ENCODE measurements around the gene TMEM132E. TPM values are rescaled to one million over a fixed set of nuclear protein-coding genes. Genes with fewer than 3 reads are reported as not detected.

Gene TMEM132E
- total RNA-seq, 3 donors from 2014 or later: under 0.01 TPM; not detected in 1

DNA sequence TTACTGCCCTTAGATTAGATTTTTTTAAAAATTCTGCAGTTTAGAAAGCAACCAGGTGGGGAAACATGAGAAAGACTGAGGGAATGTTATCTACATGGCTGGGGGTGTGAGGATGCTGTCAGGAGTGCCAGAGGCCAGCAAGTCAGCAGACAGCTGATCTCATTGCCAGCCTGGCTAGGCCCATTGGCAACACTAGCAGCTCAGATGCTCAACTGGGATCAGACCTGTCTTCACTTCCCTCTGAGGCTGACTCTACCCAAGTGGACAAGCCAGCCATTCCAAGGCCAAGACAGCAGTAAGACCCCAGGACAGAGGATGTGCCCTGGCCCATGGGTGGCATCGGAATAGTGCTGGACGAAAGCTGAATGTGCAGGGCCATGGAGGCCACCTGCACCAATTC lies 96.2 kb downstream of the TMEM132E start:
- H3K27me3 ChIP-seq: no peaks in the 10 kb centered on the region
- no peak overlapping the region for H3K27ac ChIP-seq
- no peaks in the 10 kb centered on the region for H3K4me1 ChIP-seq
- intact Hi-C loops (cut with DNase I; ENCODE audit: low total_unique reads): no loop called here
- no peak for DNase-seq (ENCODE audit: low spot score in 2 of 2)
- no peaks in the 10 kb centered on the region for H3K36me3 ChIP-seq
- no peak overlapping the region for H3K4me3 ChIP-seq
- H3K9me3 ChIP-seq: no peaks in the 10 kb centered on the region
- TF ChIP-seq POLR2A (IDR thresholded peaks at IDR 0.05) (no peak), POLR2AphosphoS5 (IDR thresholded peaks at IDR 0.05) (no peak)
- TF ChIP-seq, protein P1, sequence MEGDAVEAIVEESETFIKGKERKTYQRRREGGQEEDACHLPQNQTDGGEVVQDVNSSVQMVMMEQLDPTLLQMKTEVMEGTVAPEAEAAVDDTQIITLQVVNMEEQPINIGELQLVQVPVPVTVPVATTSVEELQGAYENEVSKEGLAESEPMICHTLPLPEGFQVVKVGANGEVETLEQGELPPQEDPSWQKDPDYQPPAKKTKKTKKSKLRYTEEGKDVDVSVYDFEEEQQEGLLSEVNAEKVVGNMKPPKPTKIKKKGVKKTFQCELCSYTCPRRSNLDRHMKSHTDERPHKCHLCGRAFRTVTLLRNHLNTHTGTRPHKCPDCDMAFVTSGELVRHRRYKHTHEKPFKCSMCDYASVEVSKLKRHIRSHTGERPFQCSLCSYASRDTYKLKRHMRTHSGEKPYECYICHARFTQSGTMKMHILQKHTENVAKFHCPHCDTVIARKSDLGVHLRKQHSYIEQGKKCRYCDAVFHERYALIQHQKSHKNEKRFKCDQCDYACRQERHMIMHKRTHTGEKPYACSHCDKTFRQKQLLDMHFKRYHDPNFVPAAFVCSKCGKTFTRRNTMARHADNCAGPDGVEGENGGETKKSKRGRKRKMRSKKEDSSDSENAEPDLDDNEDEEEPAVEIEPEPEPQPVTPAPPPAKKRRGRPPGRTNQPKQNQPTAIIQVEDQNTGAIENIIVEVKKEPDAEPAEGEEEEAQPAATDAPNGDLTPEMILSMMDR (IDR thresholded peaks at IDR 0.05): no peak

DNA sequence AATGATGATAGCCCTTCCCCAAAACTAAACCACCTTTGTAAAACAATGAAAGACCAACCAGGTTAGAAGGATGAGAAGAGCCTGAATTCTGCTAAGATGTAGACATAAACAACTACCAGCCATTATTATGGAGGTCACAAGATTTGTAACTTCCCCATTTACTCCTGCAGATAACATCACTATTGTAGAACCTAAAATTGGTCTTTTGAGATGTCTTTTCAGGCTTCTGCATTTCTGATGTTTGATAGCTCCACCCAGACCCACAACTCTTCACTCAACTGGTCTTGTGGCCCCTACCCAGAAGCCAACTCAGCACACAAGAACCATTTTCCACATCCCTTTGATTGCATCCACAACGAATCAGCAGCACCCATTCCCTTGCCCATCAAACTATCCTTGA lies 100.8 kb downstream of the TMEM132E start:
- no peak for TF ChIP-seq POLR2AphosphoS5 (IDR thresholded peaks at IDR 0.05)
- TF ChIP-seq POLR2A (IDR thresholded peaks at IDR 0.05): no peak
- TF ChIP-seq, protein P1 (IDR thresholded peaks at IDR 0.05): no peak
- intact Hi-C loops (cut with DNase I; ENCODE audit: low total_unique reads): no loop called here

DNA sequence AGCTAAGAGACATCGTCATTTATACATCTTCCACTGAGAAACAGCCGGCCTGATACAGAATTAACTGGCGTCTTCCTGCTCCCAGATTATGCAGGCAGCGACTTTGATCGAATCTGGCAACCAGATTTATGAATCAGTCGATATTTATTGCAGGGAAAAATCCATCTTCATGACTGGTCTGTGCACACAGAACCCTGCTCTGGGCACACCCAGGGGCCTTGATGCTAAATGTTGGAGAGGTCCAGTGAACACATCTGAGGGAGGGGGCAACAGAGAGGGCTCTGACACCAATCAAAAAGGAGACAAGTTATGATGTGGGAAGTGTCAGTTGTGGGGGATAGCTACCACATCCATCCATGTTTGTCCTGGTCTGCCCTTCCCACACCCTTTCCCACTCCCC lies 102.9 kb downstream of the TMEM132E start:
- Histone ChIP-seq H3K4me1 (no peaks in the 10 kb centered on the region), H3K9me3 (no peaks in the 10 kb centered on the region), H3K27me3 (no peaks in the 10 kb centered on the region), H3K36me3 (no peaks in the 10 kb centered on the region), H3K27ac (no peak overlapping the region), H3K4me3 (no peak overlapping the region)
- no peak for DNase-seq (ENCODE audit: low spot score in 2 of 2)
- intact Hi-C loops (cut with DNase I; ENCODE audit: low total_unique reads): no loop called here
- TF ChIP-seq, protein P1 (IDR thresholded peaks at IDR 0.05): no peak
- TF ChIP-seq POLR2A (IDR thresholded peaks at IDR 0.05) (no peak), POLR2AphosphoS5 (IDR thresholded peaks at IDR 0.05) (no peak)

More for the DNA sequence above, 100.8 kb downstream of the TMEM132E start:
- Histone ChIP-seq H3K27me3 (no peaks in the 10 kb centered on the region), H3K4me1 (no peaks in the 10 kb centered on the region), H3K9me3 (no peaks in the 10 kb centered on the region), H3K36me3 (no peaks in the 10 kb centered on the region), H3K4me3 (no peak overlapping the region), H3K27ac (no peak overlapping the region)
- no peak for DNase-seq (ENCODE audit: low spot score in 2 of 2)

DNA sequence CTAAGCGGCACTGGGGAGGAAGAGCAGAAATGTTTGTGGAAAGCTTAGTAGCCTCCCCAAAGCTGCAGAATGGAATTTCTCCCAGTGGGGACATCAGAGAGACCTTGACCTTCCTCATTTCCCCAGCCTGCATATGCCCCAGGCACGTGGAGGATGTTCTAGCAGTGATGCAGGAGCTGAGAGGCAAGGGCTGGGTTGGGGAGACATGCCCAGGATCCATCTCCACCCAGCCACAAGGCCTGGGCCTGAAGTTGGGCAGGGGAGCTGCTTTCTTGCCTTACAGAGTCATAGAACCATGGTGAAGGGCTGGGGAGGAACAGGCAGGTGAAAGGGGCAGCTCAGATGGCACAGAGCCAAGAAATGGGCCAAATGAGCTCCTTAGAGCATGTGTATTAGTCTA lies 104.0 kb downstream of the TMEM132E start:
- no peak for TF ChIP-seq POLR2AphosphoS5 (IDR thresholded peaks at IDR 0.05)
- no peak for TF ChIP-seq POLR2A (IDR thresholded peaks at IDR 0.05)
- TF ChIP-seq, protein P1 (IDR thresholded peaks at IDR 0.05): no peak
- intact Hi-C loops (cut with DNase I; ENCODE audit: low total_unique reads): no loop called here

More for the DNA sequence above, 104.0 kb downstream of the TMEM132E start:
- H3K4me3 ChIP-seq: no peak overlapping the region
- no peaks in the 10 kb centered on the region for H3K27me3 ChIP-seq
- no peak for DNase-seq (ENCODE audit: low spot score in 2 of 2)
- H3K36me3 ChIP-seq: no peaks in the 10 kb centered on the region
- H3K9me3 ChIP-seq: no peaks in the 10 kb centered on the region
- H3K4me1 ChIP-seq: no peaks in the 10 kb centered on the region
- no peak overlapping the region for H3K27ac ChIP-seq

Other genes starting within 250 kb of the TMEM132E start
- gene CCL13, start 223.1 kb upstream of the TMEM132E start, total RNA-seq: 1 to 10 TPM; 1.0 to 4.3 (median 2.0) TPM
- gene CCL1, start 216.3 kb upstream of the TMEM132E start, total RNA-seq: not detected

Measured in breast epithelium (tissue), 4 donors.